ENCODE measurements around the gene SLC25A40.
"Not testable (repeated sequence)": the region's sequence is repeated elsewhere in the genome, so short reads cannot be mapped to it uniquely, and the experiment has no call there.

DNA sequence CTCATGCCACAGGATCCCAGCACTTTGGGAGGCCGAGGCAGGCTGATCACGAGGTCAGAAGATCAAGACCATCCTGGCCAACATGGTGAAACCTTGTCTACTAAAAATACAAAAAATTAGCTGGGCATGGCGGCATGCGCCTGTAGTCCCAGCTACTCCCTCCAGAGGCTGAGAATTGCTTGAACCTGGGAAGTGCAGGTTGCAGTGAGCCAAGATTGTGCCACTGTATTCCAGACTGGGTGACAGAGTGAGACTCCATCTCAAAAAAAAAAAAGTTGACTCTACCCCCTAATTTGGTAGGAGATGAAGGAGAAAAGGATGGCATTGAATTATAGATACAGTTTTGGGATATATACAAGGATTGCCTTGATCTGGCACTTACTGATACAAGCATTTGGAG is 32.7 kb upstream of the SLC25A40 start:
- not testable (repeated sequence) for TF ChIP-seq POLR2AphosphoS5 (IDR thresholded peaks at IDR 0.05; ENCODE audit: low read depth, low read length); SIN3A (IDR thresholded peaks at IDR 0.05; ENCODE audit: borderline replicate concordance, low read depth, low read length); TAF1 (IDR thresholded peaks at IDR 0.05; ENCODE audit: borderline replicate concordance, low read depth, low read length); NRF1 (IDR thresholded peaks at IDR 0.05; ENCODE audit: low read depth, low read length); EZH2phosphoT487 (IDR thresholded peaks at IDR 0.05; ENCODE audit: borderline replicate concordance, low read depth); RFX5 (IDR thresholded peaks at IDR 0.05; ENCODE audit: low read length); EP300 (IDR thresholded peaks at IDR 0.05; ENCODE audit: borderline replicate concordance in 1 of 2, low read depth in 1 of 2, low read length in 1 of 2)
- TF ChIP-seq, protein P1, sequence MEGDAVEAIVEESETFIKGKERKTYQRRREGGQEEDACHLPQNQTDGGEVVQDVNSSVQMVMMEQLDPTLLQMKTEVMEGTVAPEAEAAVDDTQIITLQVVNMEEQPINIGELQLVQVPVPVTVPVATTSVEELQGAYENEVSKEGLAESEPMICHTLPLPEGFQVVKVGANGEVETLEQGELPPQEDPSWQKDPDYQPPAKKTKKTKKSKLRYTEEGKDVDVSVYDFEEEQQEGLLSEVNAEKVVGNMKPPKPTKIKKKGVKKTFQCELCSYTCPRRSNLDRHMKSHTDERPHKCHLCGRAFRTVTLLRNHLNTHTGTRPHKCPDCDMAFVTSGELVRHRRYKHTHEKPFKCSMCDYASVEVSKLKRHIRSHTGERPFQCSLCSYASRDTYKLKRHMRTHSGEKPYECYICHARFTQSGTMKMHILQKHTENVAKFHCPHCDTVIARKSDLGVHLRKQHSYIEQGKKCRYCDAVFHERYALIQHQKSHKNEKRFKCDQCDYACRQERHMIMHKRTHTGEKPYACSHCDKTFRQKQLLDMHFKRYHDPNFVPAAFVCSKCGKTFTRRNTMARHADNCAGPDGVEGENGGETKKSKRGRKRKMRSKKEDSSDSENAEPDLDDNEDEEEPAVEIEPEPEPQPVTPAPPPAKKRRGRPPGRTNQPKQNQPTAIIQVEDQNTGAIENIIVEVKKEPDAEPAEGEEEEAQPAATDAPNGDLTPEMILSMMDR (IDR thresholded peaks at IDR 0.05), result not testable (repeated sequence)
- TF ChIP-seq, protein P2, sequence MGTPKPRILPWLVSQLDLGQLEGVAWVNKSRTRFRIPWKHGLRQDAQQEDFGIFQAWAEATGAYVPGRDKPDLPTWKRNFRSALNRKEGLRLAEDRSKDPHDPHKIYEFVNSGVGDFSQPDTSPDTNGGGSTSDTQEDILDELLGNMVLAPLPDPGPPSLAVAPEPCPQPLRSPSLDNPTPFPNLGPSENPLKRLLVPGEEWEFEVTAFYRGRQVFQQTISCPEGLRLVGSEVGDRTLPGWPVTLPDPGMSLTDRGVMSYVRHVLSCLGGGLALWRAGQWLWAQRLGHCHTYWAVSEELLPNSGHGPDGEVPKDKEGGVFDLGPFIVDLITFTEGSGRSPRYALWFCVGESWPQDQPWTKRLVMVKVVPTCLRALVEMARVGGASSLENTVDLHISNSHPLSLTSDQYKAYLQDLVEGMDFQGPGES (IDR thresholded peaks at IDR 0.05; ENCODE audit: low read depth, low read length), result not testable (repeated sequence)
- TF ChIP-seq, protein P3, sequence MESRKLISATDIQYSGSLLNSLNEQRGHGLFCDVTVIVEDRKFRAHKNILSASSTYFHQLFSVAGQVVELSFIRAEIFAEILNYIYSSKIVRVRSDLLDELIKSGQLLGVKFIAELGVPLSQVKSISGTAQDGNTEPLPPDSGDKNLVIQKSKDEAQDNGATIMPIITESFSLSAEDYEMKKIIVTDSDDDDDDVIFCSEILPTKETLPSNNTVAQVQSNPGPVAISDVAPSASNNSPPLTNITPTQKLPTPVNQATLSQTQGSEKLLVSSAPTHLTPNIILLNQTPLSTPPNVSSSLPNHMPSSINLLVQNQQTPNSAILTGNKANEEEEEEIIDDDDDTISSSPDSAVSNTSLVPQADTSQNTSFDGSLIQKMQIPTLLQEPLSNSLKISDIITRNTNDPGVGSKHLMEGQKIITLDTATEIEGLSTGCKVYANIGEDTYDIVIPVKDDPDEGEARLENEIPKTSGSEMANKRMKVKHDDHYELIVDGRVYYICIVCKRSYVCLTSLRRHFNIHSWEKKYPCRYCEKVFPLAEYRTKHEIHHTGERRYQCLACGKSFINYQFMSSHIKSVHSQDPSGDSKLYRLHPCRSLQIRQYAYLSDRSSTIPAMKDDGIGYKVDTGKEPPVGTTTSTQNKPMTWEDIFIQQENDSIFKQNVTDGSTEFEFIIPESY (IDR thresholded peaks at IDR 0.05; ENCODE audit: borderline replicate concordance, low read depth), result not testable (repeated sequence)
- TF ChIP-seq, protein P4, sequence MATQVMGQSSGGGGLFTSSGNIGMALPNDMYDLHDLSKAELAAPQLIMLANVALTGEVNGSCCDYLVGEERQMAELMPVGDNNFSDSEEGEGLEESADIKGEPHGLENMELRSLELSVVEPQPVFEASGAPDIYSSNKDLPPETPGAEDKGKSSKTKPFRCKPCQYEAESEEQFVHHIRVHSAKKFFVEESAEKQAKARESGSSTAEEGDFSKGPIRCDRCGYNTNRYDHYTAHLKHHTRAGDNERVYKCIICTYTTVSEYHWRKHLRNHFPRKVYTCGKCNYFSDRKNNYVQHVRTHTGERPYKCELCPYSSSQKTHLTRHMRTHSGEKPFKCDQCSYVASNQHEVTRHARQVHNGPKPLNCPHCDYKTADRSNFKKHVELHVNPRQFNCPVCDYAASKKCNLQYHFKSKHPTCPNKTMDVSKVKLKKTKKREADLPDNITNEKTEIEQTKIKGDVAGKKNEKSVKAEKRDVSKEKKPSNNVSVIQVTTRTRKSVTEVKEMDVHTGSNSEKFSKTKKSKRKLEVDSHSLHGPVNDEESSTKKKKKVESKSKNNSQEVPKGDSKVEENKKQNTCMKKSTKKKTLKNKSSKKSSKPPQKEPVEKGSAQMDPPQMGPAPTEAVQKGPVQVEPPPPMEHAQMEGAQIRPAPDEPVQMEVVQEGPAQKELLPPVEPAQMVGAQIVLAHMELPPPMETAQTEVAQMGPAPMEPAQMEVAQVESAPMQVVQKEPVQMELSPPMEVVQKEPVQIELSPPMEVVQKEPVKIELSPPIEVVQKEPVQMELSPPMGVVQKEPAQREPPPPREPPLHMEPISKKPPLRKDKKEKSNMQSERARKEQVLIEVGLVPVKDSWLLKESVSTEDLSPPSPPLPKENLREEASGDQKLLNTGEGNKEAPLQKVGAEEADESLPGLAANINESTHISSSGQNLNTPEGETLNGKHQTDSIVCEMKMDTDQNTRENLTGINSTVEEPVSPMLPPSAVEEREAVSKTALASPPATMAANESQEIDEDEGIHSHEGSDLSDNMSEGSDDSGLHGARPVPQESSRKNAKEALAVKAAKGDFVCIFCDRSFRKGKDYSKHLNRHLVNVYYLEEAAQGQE (IDR thresholded peaks at IDR 0.05; ENCODE audit: low read depth, low read length), result not testable (repeated sequence)

Measured in SK-N-SH (cell line).